ENCODE data around the gene TRMT44. TPM values are rescaled to one million over a fixed set of nuclear protein-coding genes. Genes with fewer than 3 reads are reported as not detected.

TRMT44 gene
- total and polyA plus RNA-seq, 2 of the 13 experiments (the other 11 are each of a cell fraction or from before 2014, with no cell fraction given), result 5.8 to 8.6 TPM

- peak; percentile 80 for TF ChIP-seq ZNF687 (CRISPR knock-in tag; IDR thresholded peaks at IDR 0.05)
- TF ChIP-seq KDM6A (CRISPR knock-in tag; IDR thresholded peaks at IDR 0.05; ENCODE audit: low read depth), result no peak
- TF ChIP-seq ZFAT (CRISPR knock-in tag; conservative IDR thresholded peaks at IDR 0.05), result no peak
- TF ChIP-seq CTCF (CRISPR knock-in tag; IDR thresholded peaks at IDR 0.05), result peak; percentile 29; the same call in 1 of the 2 replicates
- TF ChIP-seq E2F1 (CRISPR knock-in tag; IDR thresholded peaks at IDR 0.05), result no peak
- no peak; the same call in 1 of the 2 replicates for TF ChIP-seq CBX5 (CRISPR knock-in tag; IDR thresholded peaks at IDR 0.05; ENCODE audit: borderline replicate concordance)
- no peak for TF ChIP-seq ZXDC (CRISPR knock-in tag; IDR thresholded peaks at IDR 0.05)
- TF ChIP-seq HNRNPLL (IDR thresholded peaks at IDR 0.05; ENCODE audit: low read depth, low read length, poor library complexity, severe bottlenecking), result peak; percentile 47
- 0 out of 2 replicates have a peak, but pooled peaks have one; percentile 38 for TF ChIP-seq ZBED4 (CRISPR knock-in tag; IDR thresholded peaks at IDR 0.05; ENCODE audit: borderline replicate concordance)
These were observed at the start of gene TRMT44, which contains the start of gene ACOX3 (continued) for GRCh38 chr4:8440492-8441311.
